ENCODE measurements around the gene RNF167.

DNA sequence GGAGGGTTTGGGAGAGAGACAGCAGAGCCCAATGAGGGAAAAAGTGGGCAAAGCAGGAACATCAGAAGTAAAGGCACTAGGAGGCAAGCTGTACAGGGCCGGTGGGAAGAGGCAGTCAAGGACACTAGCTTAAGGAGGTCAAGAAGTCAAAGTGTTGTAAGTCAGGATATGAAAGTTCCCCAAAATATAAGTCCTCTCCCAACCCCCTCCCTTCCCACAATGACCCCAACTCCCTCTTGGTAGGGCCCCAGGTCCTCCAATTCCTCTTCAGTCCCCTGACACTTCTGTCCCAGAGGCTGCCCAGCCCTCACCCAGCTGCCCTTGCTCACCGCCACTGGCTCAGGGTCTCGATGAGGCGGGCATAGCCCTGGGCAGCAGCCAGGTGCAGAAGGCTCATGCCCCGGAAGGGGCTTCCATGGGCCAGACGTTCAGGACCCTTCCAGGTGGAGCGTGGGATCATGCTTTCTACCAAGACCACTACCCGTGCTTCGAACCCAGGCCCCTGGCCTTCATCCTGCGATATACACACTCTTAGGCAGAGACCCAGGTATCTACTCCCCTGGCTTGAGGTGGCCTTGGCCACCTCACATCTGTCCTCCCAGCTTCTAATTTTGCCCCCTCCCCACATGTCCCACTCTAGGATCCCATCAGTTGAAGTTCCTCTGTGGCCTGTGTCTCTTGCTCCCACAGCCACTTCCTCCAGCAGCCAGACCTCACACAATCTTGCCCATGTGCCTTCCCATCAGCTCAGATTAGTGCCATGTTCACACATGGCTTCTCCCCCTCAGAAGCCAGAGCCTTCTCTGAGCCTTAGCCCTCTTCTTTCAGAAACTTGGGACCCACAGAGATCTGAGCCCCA lies 33.4 kb downstream of the RNF167 start:
- TF ChIP-seq, protein P1, sequence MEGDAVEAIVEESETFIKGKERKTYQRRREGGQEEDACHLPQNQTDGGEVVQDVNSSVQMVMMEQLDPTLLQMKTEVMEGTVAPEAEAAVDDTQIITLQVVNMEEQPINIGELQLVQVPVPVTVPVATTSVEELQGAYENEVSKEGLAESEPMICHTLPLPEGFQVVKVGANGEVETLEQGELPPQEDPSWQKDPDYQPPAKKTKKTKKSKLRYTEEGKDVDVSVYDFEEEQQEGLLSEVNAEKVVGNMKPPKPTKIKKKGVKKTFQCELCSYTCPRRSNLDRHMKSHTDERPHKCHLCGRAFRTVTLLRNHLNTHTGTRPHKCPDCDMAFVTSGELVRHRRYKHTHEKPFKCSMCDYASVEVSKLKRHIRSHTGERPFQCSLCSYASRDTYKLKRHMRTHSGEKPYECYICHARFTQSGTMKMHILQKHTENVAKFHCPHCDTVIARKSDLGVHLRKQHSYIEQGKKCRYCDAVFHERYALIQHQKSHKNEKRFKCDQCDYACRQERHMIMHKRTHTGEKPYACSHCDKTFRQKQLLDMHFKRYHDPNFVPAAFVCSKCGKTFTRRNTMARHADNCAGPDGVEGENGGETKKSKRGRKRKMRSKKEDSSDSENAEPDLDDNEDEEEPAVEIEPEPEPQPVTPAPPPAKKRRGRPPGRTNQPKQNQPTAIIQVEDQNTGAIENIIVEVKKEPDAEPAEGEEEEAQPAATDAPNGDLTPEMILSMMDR (IDR thresholded peaks at IDR 0.05): no peak
- no peak for TF ChIP-seq POLR2A (IDR thresholded peaks at IDR 0.05)
